SKM-1 (cell line): ENCODE data around the gene RPS6KB2.

Experiments
- DNase-seq: peaks from one replicate; lab custom pipeline; 2025; ENCODE audit not compliant: unreplicated experiment; lab: John Stamatoyannopoulos, UW

RPS6KB2 gene

GRCh38 chr11:67410369-67410831 is 17.9 kb upstream of the RPS6KB2 start:
- DNase-seq = no peak

- DNase-seq = no peak
These were observed 17.1 kb upstream of the RPS6KB2 start for GRCh38 chr11:67410984-67411784.

GRCh38 chr11:67411785-67412152 is 16.5 kb upstream of the RPS6KB2 start:
- no peak for DNase-seq

GRCh38 chr11:67412495-67413179 is 15.7 kb upstream of the RPS6KB2 start:
- DNase-seq = no peak

GRCh38 chr11:67413266-67413849 is 14.9 kb upstream of the RPS6KB2 start:
- DNase-seq = no peak

GRCh38 chr11:67415501-67416304 is 12.6 kb upstream of the RPS6KB2 start, which contains the start of gene CARNS1:
Gene CARNS1, plus strand, starts transcription at chr11:67415678. Its CDS starts 522 bp downstream, at chr11:67416200.
- DNase-seq = no peak

GRCh38 chr11:67416416-67417335 is 11.6 kb upstream of the RPS6KB2 start:
- no peak for DNase-seq

- DNase-seq = no peak
These were observed 10.9 kb upstream of the RPS6KB2 start for GRCh38 chr11:67417425-67417824.

GRCh38 chr11:67418476-67419281 is 9.6 kb upstream of the RPS6KB2 start:
- no peak for DNase-seq

- no peak for DNase-seq
These were observed 8.8 kb upstream of the RPS6KB2 start for GRCh38 chr11:67419325-67420049.

- no peak for DNase-seq
These were observed 8.1 kb upstream of the RPS6KB2 start for GRCh38 chr11:67420147-67420645.

- peak; percentile 85 for DNase-seq
These were observed 7.5 kb upstream of the RPS6KB2 start for GRCh38 chr11:67420646-67421429.

GRCh38 chr11:67421430-67422031 is 6.8 kb upstream of the RPS6KB2 start:
- DNase-seq = no peak

- DNase-seq = no peak
These were observed 5.4 kb upstream of the RPS6KB2 start for GRCh38 chr11:67422891-67423290.

GRCh38 chr11:67423466-67423865 is 4.8 kb upstream of the RPS6KB2 start:
- no peak for DNase-seq

- no peak for DNase-seq
These were observed 4.2 kb upstream of the RPS6KB2 start for GRCh38 chr11:67423891-67424613.
